Ureter (tissue), 1 donor: ENCODE results near the gene RNF11. TPM values are rescaled to one million over a fixed set of nuclear protein-coding genes. Genes with fewer than 3 reads are reported as not detected.

Experiments used
- DNase-seq: peaks from one replicate; pipeline ENCODE4 v3.0.0-alpha.2; 2020; ENCODE audit warnings: low spot score
- total RNA-seq: library from RNA; stranded (reverse); gene quantifications from one replicate; pipeline ENCODE4 v1.2.4, GENCODE V29; 2023
- donor health status: DM: yes; HTN: yes; CAD: no.

RNF11 gene
- total RNA-seq, 1 donor from 2014 or later, result 124 TPM

GRCh38 chr1:51263147-51263877 is 27.2 kb downstream of the RNF11 start:
- no peak for DNase-seq

- DNase-seq, result no peak
These were observed 28.4 kb downstream of the RNF11 start for GRCh38 chr1:51264451-51264850.

- no peak for DNase-seq
These were observed 29.5 kb downstream of the RNF11 start for GRCh38 chr1:51265618-51266017.

- DNase-seq, result no peak
These were observed 30.1 kb downstream of the RNF11 start for GRCh38 chr1:51266181-51266580.

- DNase-seq, result no peak
These were observed 30.7 kb downstream of the RNF11 start for GRCh38 chr1:51266791-51267190.

- DNase-seq, result no peak
These were observed 32.6 kb downstream of the RNF11 start for GRCh38 chr1:51268634-51269033.

GRCh38 chr1:51270751-51271150 is 34.7 kb downstream of the RNF11 start:
- DNase-seq, result no peak

GRCh38 chr1:51272916-51273315 is 36.8 kb downstream of the RNF11 start:
- no peak for DNase-seq

GRCh38 chr1:51274676-51275075 is 38.6 kb downstream of the RNF11 start:
- DNase-seq, result no peak

GRCh38 chr1:51276286-51276685 is 40.2 kb downstream of the RNF11 start:
- DNase-seq, result no peak

- no peak for DNase-seq
These were observed 44.4 kb downstream of the RNF11 start for GRCh38 chr1:51280321-51280978.

- no peak for DNase-seq
These were observed 45.7 kb downstream of the RNF11 start for GRCh38 chr1:51281807-51282206.

- DNase-seq, result no peak
These were observed 46.5 kb downstream of the RNF11 start for GRCh38 chr1:51282605-51283004.

GRCh38 chr1:51283979-51284378 is 47.9 kb downstream of the RNF11 start:
- no peak for DNase-seq

- DNase-seq, result no peak
These were observed 48.4 kb downstream of the RNF11 start for GRCh38 chr1:51284487-51284954.

GRCh38 chr1:51285055-51285454 is 49.0 kb downstream of the RNF11 start:
- no peak for DNase-seq

- DNase-seq, result no peak
These were observed 51.9 kb downstream of the RNF11 start for GRCh38 chr1:51287966-51288365.

GRCh38 chr1:51288578-51288977 is 52.5 kb downstream of the RNF11 start:
- no peak for DNase-seq

GRCh38 chr1:51289676-51290488 is 53.8 kb downstream of the RNF11 start:
- DNase-seq, result no peak

GRCh38 chr1:51290489-51290847 is 54.4 kb downstream of the RNF11 start:
- DNase-seq, result no peak

- DNase-seq, result no peak
These were observed 57.9 kb downstream of the RNF11 start for GRCh38 chr1:51293898-51294515.

GRCh38 chr1:51294566-51295184 is 58.6 kb downstream of the RNF11 start:
- no peak for DNase-seq
